AG10803 (cell line): ENCODE data around the gene IGSF9B.

Source experiments
- DNase-seq: peaks from one replicate; pipeline ENCODE4 v3.0.0; 2010; ENCODE audit warnings: low read depth
- H3K4me3 ChIP-seq: 2 replicates; pipeline ENCODE4 v1.5.1; 2011; ENCODE audit warnings: mild to moderate bottlenecking, low read length, control low read depth
- TF ChIP-seq, protein P1 (sequence below): conservative IDR thresholded peaks from 2 replicates; pipeline ENCODE4 v1.5.1; 2011; ENCODE audit warnings: mild to moderate bottlenecking, low read length, control low read depth, inconsistent platforms

Gene IGSF9B

DNA sequence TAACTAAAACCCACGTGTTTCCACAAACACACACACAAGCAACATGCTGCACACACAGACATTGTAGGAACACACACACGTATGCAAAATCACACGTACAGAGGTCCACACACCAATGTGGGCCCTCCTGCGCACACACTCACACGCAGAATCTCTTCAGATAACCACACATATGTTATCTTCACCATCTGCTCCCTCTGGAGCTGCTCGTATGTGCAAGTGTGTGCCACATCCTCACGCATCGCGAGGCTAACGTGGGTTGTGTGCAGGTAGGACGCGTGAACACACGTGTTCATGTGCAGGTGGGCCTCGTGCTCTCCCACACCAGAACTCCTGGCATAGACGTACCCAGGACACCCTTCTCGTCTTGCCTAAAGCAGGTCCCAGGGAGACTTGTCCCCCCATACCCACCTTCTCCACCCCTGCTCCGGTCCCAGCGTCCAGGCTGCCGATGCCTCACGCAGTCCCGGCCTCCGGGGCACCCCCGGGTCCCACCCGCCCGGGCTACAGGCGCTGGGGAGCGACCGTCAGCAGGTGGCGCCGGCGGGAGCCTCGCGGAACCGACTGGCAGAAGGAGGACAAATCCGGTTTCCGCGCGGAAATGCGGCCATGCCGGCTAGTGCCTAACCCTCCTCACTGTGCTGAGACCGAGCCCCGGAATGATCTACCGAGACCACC lies 10.3 kb upstream of the IGSF9B start:
- no peak for DNase-seq
- no peak overlapping the region; the same call in 1 of the 2 replicates for H3K4me3 ChIP-seq
- TF ChIP-seq, protein P1, sequence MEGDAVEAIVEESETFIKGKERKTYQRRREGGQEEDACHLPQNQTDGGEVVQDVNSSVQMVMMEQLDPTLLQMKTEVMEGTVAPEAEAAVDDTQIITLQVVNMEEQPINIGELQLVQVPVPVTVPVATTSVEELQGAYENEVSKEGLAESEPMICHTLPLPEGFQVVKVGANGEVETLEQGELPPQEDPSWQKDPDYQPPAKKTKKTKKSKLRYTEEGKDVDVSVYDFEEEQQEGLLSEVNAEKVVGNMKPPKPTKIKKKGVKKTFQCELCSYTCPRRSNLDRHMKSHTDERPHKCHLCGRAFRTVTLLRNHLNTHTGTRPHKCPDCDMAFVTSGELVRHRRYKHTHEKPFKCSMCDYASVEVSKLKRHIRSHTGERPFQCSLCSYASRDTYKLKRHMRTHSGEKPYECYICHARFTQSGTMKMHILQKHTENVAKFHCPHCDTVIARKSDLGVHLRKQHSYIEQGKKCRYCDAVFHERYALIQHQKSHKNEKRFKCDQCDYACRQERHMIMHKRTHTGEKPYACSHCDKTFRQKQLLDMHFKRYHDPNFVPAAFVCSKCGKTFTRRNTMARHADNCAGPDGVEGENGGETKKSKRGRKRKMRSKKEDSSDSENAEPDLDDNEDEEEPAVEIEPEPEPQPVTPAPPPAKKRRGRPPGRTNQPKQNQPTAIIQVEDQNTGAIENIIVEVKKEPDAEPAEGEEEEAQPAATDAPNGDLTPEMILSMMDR, result peak; percentile 28

DNA sequence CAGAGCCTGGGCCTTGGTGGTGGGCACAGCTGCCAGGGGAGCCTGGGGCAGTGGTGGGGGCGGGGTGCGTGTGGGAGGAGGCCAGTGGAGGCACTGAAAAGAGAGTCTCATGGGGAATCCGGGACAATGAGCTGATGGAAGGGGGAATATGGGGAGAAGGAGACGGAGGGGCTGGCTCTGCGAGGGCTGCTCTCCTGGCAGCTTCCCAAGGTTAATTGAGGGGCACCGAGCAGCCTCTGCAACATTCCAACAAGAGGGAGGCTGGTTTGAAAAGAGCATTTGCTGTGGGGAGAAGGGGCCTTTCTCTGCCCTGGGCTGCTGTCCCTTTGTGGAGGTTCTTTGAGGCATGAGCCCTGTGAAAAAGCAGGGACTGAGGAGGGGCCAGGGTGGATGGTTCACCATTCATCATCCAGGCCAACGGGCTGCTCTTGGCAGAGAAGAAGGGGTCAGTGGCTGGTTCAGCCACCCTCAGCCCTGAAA lies 9.4 kb upstream of the IGSF9B start:
- no peak overlapping the region for H3K4me3 ChIP-seq
- TF ChIP-seq, protein P1, result no peak
- no peak for DNase-seq

DNA sequence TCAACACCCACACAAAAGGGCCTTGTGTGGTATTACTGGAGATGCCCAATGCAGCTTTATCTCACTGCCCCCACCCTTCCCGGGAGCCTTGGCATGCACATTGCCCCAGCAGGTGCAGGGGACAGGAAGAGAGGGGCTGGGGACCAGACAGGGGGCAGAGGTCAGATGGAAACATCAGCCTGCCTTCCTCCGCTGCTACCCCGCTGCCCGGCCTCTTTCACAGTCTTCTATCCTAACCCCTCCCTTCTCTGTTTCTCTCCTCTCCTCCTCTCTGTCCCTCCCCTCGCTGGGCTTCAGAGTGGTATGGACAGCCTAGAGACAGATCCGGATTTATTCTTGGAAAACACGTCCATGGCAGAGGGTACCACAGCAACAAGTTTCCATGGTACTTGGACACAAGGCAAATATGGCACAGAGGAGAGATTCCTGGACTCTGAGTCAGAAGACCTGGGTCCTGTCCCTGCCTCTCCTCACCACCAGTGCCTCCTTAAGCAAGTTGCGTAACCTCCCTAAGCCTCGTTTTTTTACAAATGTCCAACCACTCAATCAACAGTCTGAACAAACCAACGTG lies 8.3 kb upstream of the IGSF9B start:
- DNase-seq, result peak; percentile 68
- no peak overlapping the region for H3K4me3 ChIP-seq
- TF ChIP-seq, protein P1, result no peak

DNA sequence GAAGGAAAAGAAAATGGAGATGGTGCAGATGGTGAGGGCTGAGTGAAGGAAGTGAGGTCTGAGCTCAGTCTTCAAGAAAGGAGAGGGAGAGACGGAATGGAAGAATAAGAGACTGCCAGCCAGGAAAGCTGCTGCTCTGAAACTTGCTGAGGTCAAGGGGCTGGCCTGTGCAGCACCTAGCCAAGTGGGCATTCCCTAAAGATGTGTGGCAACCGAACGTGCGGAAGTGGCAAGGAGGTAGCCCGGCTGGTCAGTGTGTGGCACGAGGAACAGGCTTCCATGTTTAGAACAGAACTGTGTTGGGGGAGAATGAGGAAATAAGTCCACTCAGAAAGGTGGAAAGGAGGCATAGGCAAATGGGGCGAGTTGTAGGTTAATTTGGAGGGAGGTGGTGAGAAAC lies 7.6 kb upstream of the IGSF9B start:
- H3K4me3 ChIP-seq, result no peak overlapping the region
- TF ChIP-seq, protein P1, result no peak
- DNase-seq, result no peak

DNA sequence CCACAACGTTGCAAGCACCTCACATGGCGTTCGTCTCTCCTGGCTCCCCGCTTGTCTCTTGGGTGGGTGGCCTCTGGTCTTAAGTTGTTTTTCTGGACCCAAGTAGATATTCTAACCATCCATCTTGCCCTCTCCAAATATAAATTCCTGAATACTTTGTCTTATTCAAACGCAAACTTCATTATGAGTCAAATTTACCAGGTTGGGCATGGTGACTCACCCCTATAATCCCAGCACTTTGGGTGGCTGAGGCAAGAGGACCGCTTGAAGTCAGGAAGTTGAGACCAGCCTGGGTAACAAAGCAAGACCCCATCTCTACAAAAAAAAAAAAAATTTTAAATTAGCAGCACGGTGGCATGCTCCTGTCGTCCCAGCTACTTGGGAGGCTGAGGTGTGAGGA lies 5.1 kb upstream of the IGSF9B start:
- DNase-seq, result no peak
- H3K4me3 ChIP-seq, result no peak overlapping the region
- TF ChIP-seq, protein P1, result no peak

DNA sequence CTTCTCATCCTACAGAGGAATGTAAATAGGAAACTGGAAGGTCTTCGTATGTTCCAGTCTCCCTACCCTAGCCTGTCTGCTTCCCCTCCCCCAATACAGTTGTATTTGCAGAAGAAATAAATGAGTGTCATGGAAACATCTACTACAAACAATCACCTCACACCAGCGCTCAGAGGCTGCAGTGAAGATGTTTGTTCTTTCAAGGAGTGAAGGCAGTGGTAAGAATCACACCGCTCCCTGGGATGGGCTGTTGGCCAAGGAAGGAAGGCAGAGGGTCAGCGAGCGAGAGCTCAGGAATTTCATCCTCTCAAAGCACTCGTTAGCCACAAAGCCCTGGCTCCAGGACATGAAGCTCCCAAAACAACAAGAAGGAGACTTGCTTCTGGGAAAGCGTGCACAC lies 1.1 kb upstream of the IGSF9B start:
- no peak overlapping the region for H3K4me3 ChIP-seq
- peak; percentile 11 for DNase-seq
- TF ChIP-seq, protein P1, result no peak

DNA sequence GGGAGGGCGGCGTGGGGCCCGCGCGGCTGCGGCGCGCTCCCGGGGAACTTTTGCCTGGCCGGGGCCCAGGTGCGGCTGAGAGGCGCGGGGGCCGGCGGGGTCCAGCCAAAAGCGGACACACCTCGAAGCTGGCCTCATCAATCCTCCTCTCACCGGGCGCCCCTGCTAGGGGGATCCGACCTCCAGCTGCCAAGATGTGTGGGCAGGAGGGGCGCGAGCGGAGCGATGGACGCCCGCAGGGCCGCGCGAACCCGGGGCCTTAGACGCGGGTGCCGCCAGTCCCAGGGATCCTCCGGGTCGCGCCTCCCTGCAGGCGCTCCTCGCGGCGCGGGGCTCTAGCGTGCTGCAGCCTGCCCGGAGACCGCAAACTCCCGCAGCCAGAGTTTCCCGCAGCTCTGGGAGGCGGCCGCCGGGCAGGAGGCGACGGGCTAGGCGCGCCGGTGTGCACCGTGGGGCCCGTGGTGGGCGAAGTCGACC lies 785 bp downstream of the IGSF9B start:
- TF ChIP-seq, protein P1, result no peak
- no peak overlapping the region for H3K4me3 ChIP-seq
- no peak for DNase-seq
